Measurements from ENCODE around the gene FZD4.
"Not testable (repeated sequence)": the region's sequence is repeated elsewhere in the genome, so short reads cannot be mapped to it uniquely, and the experiment has no call there.

The FZD4 gene

GRCh38 chr11:86955361-86956120 lies at the start of gene FZD4:
Gene FZD4 (minus strand): TSS chr11:86955395. CDS start chr11:86955085, 310 bp downstream.
- peak; percentile 89 for DNase-seq

GRCh38 chr11:87004281-87004680 lies 49.1 kb upstream of the FZD4 start:
- DNase-seq = not testable (repeated sequence)

- DNase-seq = no peak
Observed at GRCh38 chr11:87002918-87003317, 47.7 kb upstream of the FZD4 start.

- DNase-seq = no peak
Observed at GRCh38 chr11:86999859-87000753, 44.9 kb upstream of the FZD4 start.

GRCh38 chr11:86999388-86999787 lies 44.2 kb upstream of the FZD4 start:
- DNase-seq = no peak

- no peak for DNase-seq
Observed at GRCh38 chr11:86996953-86997570, 41.9 kb upstream of the FZD4 start.

GRCh38 chr11:86993031-86993430 lies 37.8 kb upstream of the FZD4 start:
- no peak for DNase-seq

GRCh38 chr11:86992340-86992739 lies 37.1 kb upstream of the FZD4 start:
- DNase-seq = not testable (repeated sequence)

- DNase-seq = no peak
Observed at GRCh38 chr11:86991341-86991740, 36.1 kb upstream of the FZD4 start.

- DNase-seq = no peak
Observed at GRCh38 chr11:86990515-86990914, 35.3 kb upstream of the FZD4 start.

GRCh38 chr11:86990031-86990430 lies 34.8 kb upstream of the FZD4 start:
- DNase-seq = no peak

- no peak for DNase-seq
Observed at GRCh38 chr11:86988351-86988881, 33.2 kb upstream of the FZD4 start.

GRCh38 chr11:86987679-86988078 lies 32.5 kb upstream of the FZD4 start:
- no peak for DNase-seq

GRCh38 chr11:86984701-86985100 lies 29.5 kb upstream of the FZD4 start:
- no peak for DNase-seq

- no peak for DNase-seq
Observed at GRCh38 chr11:86983021-86983488, 27.9 kb upstream of the FZD4 start.

- no peak for DNase-seq
Observed at GRCh38 chr11:86981777-86982540, 26.8 kb upstream of the FZD4 start.

GRCh38 chr11:86980086-86980796 lies 25.0 kb upstream of the FZD4 start:
- no peak for DNase-seq

- DNase-seq = peak; percentile 34
Observed at GRCh38 chr11:86978756-86979608, 23.8 kb upstream of the FZD4 start.

GRCh38 chr11:86978247-86978646 lies 23.1 kb upstream of the FZD4 start:
- no peak for DNase-seq

- no peak for DNase-seq
Observed at GRCh38 chr11:86977441-86978050, 22.4 kb upstream of the FZD4 start.
